Testis (tissue), 3 donors: Measurements from ENCODE around the gene UBAP2L. TPM values are rescaled to one million over a fixed set of nuclear protein-coding genes. Genes with fewer than 3 reads are reported as not detected.

Experiments
- DNase-seq: peaks from one replicate; pipeline ENCODE4 v3.0.0-alpha.2; 2019
- H3K27ac ChIP-seq, 2 donors: fragments of 200-600 bp; sonication (generic); one replicate each; pipeline ENCODE4 v1.5.1; 2019
- H3K27me3 ChIP-seq: fragments of 200-600 bp; sonication (generic); one replicate; pipeline ENCODE4 v1.5.1; 2019
- H3K36me3 ChIP-seq: fragments of 200-600 bp; sonication (generic); one replicate; pipeline ENCODE4 v1.5.1; 2017; ENCODE audit warnings: low read depth; ENCODE audit errors: missing control alignments
- H3K4me1 ChIP-seq: fragments of 200-600 bp; sonication (generic); one replicate; pipeline ENCODE4 v1.5.1; 2019
- H3K4me3 ChIP-seq, 2 donors: fragments of 200-600 bp; sonication (generic); one replicate each; pipeline ENCODE4 v1.5.1; 2017 to 2019
- H3K9me3 ChIP-seq: fragments of 200-600 bp; sonication (generic); one replicate; pipeline ENCODE4 v1.5.1; 2017
- POLR2A ChIP-seq: fragments of 450-650 bp; IDR thresholded peaks from one replicate; pipeline ENCODE4 v1.6.1; 2017; ENCODE audit warnings: antibody characterized with exemption, mild to moderate bottlenecking, moderate library complexity
- WGBS, 2 donors: methylation state at CpG; one replicate each; pipeline ENCODE4 v1.1.5; 2018; 5-methylcytosine and 5-hydroxymethylcytosine counted together
- intact Hi-C: fragments of 100-400 bp; cut with DNase I; formaldehyde crosslinking; loops from one replicate; pipeline ENCODE4 v1.15.1; 2023; ENCODE audit warnings: low total_unique reads
- polyA plus RNA-seq: library from polyadenylated mRNA; stranded (reverse); fragments of 350-450 nt; fragmentation: Illumina TruSeq; extraction: RNeasy Lipid Tissue Mini Kit (QIAGEN cat#74804); gene quantifications from one replicate; pipeline ENCODE4 v1.2.3, GENCODE V29; 2014; ENCODE audit warnings: low read depth, low replicate concordance; ENCODE audit not compliant: insufficient read depth
- total RNA-seq, 2 donors: library from RNA; depleted of rRNA; stranded (reverse); fragments of >200 nt; gene quantifications; one replicate each; pipeline ENCODE4 v1.2.3, GENCODE V29; 2016
- TF ChIP-seq, protein P1 (sequence below), 3 experiments: fragments of 450-650 bp in 2 of 3; fragments of 200-600 bp in 1 of 3; sonication (generic) in 1 of 3; IDR thresholded peaks; one replicate each; pipeline ENCODE4 v1.5.1; 2016 to 2019; ENCODE audit warnings: antibody characterized with exemption in 3 of 3, mild to moderate bottlenecking in 2 of 3, moderate library complexity in 1 of 3

UBAP2L gene
- total and polyA plus RNA-seq, 3 donors from 2014 or later, result 159 to 174 (median 166) TPM

DNA sequence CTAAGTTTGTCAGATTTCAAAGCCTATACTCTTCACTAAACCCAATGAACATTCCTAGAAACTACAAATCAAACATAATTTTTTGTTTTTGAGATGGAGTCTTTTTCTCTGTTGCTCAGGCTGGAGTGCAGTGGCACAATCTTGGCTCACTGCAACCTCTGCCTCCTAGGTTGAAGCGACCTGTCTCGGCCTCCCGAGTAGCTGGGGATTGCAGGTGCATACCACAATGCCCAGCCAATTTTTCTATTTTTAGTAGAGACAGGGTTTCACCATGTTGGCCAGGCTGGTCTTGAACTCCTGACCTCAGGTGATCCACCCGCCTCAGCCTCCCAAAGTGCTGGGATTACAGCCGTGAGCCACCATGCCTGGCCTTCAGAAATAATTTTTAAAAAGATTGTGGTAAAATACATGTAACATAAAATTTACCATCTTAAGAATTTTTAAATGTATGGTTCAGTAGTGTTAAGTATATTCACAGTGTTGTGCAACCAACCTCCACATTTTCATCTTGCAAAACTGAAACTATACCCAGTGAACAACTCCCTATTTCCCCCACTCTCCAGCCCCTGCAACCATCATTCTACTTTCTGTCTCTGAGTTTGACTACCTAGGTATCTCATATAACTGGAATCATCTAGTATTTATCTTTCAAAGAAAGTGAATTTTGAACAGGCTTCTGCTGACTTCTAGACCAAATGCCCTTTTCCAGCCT, 11.9 kb upstream of the UBAP2L start:
- intact Hi-C loops, result no loop called here
- Histone ChIP-seq H3K27ac (no peak overlapping the region), H3K9me3 (no peaks in the 10 kb centered on the region), H3K27me3 (no peaks in the 10 kb centered on the region), H3K4me1 (no peaks in the 10 kb centered on the region), H3K36me3 (no peaks in the 10 kb centered on the region), H3K4me3 (no peak overlapping the region)
- TF ChIP-seq POLR2A, result no peak
- TF ChIP-seq, protein P1, sequence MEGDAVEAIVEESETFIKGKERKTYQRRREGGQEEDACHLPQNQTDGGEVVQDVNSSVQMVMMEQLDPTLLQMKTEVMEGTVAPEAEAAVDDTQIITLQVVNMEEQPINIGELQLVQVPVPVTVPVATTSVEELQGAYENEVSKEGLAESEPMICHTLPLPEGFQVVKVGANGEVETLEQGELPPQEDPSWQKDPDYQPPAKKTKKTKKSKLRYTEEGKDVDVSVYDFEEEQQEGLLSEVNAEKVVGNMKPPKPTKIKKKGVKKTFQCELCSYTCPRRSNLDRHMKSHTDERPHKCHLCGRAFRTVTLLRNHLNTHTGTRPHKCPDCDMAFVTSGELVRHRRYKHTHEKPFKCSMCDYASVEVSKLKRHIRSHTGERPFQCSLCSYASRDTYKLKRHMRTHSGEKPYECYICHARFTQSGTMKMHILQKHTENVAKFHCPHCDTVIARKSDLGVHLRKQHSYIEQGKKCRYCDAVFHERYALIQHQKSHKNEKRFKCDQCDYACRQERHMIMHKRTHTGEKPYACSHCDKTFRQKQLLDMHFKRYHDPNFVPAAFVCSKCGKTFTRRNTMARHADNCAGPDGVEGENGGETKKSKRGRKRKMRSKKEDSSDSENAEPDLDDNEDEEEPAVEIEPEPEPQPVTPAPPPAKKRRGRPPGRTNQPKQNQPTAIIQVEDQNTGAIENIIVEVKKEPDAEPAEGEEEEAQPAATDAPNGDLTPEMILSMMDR (IDR thresholded peaks at IDR 0.05), result no peak
- DNase-seq, result no peak
- WGBS, 2 donors, result 80 to 88% methylated on average over 5 of the region's 5 CpGs

DNA sequence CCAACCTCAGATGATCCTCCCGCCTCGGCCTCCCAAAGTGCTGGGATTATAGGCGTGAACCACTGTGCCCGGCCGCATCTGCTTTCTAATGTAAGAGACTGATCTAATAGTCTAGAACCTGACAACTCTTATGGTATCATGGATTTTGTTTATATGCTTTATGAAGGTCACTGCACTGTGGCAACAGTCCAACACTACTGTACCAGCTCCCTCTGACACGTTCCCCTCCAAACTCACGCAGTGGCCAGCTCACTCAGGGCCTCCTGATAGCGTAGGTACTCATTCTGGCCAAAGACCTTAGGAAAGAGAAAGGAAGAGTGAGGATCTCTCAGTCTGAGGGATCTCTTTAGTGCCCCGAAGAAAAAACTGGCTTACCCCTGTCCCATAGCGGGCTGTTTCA, 8.7 kb upstream of the UBAP2L start:
- Histone ChIP-seq H3K27ac (no peak overlapping the region), H3K4me3 (no peak overlapping the region), H3K4me1 (no peaks in the 10 kb centered on the region), H3K27me3 (no peaks in the 10 kb centered on the region), H3K9me3 (no peaks in the 10 kb centered on the region), H3K36me3 (no peaks in the 10 kb centered on the region)
- TF ChIP-seq, protein P1 (IDR thresholded peaks at IDR 0.05), result no peak
- no peak for TF ChIP-seq POLR2A
- intact Hi-C loops, result no loop called here
- no peak for DNase-seq
- 79 to 84% methylated on average over 10 of the region's 10 CpGs for WGBS, 2 donors

DNA sequence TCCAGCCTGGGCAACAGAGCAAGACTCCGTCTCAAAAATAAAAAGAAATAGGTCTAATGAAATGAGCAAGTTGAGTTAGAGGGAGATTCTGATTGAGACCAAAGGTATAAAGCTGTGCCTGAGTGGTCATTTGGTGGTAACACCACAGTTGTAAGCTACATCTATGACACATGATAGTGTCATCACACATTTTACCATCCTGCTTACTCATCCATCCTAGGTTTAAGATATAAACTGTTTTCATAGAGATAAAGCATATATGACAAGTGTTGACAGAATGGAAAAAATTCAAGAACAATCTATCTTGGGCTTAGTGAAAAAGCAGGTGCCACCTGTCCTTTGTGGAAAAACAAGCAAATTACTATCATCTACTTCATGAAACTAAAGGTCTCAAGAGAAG, 7.5 kb upstream of the UBAP2L start:
- Histone ChIP-seq H3K27ac (no peak overlapping the region), H3K4me3 (no peak overlapping the region), H3K36me3 (no peaks in the 10 kb centered on the region), H3K9me3 (no peaks in the 10 kb centered on the region), H3K27me3 (no peaks in the 10 kb centered on the region), H3K4me1 (peaks cover 1% of the 10 kb centered on the region)
- DNase-seq, result no peak
- 90 to 97% methylated on average over 1 of the region's 1 CpG for WGBS, 2 donors
- TF ChIP-seq POLR2A, result no peak
- TF ChIP-seq, protein P1 (IDR thresholded peaks at IDR 0.05), result no peak
- intact Hi-C loops, result no loop called here

DNA sequence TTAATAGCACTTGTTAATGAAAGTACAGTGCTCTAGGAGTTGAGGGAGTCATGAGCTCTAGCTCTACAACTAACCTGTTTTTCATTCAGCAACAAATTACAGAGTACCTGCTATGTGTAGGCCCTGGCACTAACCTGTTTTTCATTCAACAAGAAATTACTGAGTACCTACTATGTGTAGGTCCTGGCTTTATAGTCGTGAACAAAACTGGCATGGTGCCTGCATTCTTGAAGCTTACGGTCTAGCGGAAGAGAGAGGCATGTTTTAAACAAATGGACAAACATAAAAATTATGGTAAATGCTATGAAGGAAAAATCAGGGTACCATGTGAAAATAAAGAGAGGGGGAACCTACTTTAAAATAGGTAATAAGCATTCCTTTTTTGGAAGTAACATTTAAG, 2.2 kb upstream of the UBAP2L start:
- Histone ChIP-seq H3K27ac (peak overlapping the region; percentile 98), H3K9me3 (no peaks in the 10 kb centered on the region), H3K4me1 (peaks cover 27% of the 10 kb centered on the region), H3K4me3 (no peak overlapping the region), H3K27me3 (no peaks in the 10 kb centered on the region), H3K36me3 (no peaks in the 10 kb centered on the region)
- WGBS, 2 donors, result 70 to 77% methylated on average over 3 of the region's 3 CpGs
- no peak for TF ChIP-seq POLR2A
- TF ChIP-seq, protein P1 (IDR thresholded peaks at IDR 0.05), result no peak
- intact Hi-C loops, result no loop called here
- no peak for DNase-seq

DNA sequence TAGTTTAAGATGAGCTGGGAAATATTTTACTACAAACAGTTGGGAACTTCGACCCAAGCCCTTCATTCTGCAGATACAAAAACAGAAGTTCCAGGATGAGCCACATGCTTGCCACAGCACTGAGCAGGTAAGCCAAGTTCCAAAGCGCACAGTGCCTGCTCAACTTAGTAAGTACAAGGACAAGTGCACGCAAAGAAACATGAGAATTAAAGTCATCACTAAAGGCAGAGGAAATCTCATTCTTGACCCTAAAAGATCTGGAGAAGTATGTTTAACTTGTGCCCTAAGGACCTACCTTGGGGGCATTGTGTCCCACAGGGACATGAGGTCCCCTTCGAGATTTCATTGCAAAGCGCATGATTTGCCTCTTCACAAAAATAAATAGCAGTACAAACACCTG, 1.2 kb upstream of the UBAP2L start:
- Histone ChIP-seq H3K36me3 (no peaks in the 10 kb centered on the region), H3K4me1 (peaks cover 32% of the 10 kb centered on the region), H3K27me3 (no peaks in the 10 kb centered on the region), H3K4me3 (peak overlapping the region; percentile 75 to 98), H3K9me3 (no peaks in the 10 kb centered on the region), H3K27ac (peak overlapping the region; percentile 98)
- intact Hi-C loops, result no loop called here
- TF ChIP-seq, protein P1 (IDR thresholded peaks at IDR 0.05), result no peak
- TF ChIP-seq POLR2A, result no peak
- 6% methylated on average over 5 of the region's 5 CpGs for WGBS, 2 donors
- peak; percentile 54 for DNase-seq
